ENCODE measurements around the gene INF2. TPM values are rescaled to one million over a fixed set of nuclear protein-coding genes. Genes with fewer than 3 reads are reported as not detected.

INF2 gene
- total and polyA plus RNA-seq, 9 of the 15 experiments (the other 6 are each of a cell fraction or from before 2014, with no cell fraction given) = 0.56 to 31.3 (median 7.8) TPM

GRCh38 chr14:104664107-104664506 lies 25.3 kb upstream of the INF2 start:
- Histone ChIP-seq H3K79me2 (ENCODE audit: control insufficient read depth, insufficient read depth, low read length) (no peaks in the 10 kb centered on the region), H3K27me3 (ENCODE audit: control insufficient read depth in 2 of 2, insufficient read depth in 2 of 2, low read length in 2 of 2) (peaks cover 6 to 23% of the 10 kb centered on the region in 2 experiments; a peak in 3 of 5 replicates), H3K36me3 (ENCODE audit: control insufficient read depth, insufficient read depth, low read length) (no peaks in the 10 kb centered on the region), H2AFZ (ENCODE audit: low read depth, low read length) (no peak overlapping the region), H3K4me2 (ENCODE audit: insufficient read depth, low read length) (no peak overlapping the region), H3K9ac (ENCODE audit: insufficient read depth in 1 of 2, low read depth in 2 of 2, low read length in 2 of 2) (no peak overlapping the region), H3K27ac (ENCODE audit: extremely low read depth, low read depth, low read length) (no peak overlapping the region), H3K9me1 (ENCODE audit: control insufficient read depth, insufficient read depth, low read length) (no peaks in the 10 kb centered on the region), H3K4me3 (no peak overlapping the region), H4K20me1 (replicated peaks; ENCODE audit: control insufficient read depth, insufficient read depth, low read length) (no peaks in the 10 kb centered on the region), H3K9me3 (replicated peaks; ENCODE audit: control insufficient read depth, insufficient read depth, low read depth, low read length) (no peaks in the 10 kb centered on the region), H3K4me1 (replicated peaks in 1 of 2; ENCODE audit: control insufficient read depth in 2 of 2, insufficient read depth in 2 of 2, low read length in 2 of 2) (peaks cover 0 to 19% of the 10 kb centered on the region in 2 experiments; a peak in 2 of 5 replicates)
- ChIA-PET CTCF (ENCODE audit: low intra/inter-chr PET ratio) (no interaction called here), POLR2A (interaction anchor here (0.7 kb wide), 1 partner anchor 93 kb away, joined by 3 read pairs; no protein-coding TSS in a partner anchor)
- intact Hi-C loops (cut with micrococcal nuclease) (no loop called here), in situ Hi-C loops (cut with MboI) (no loop called here)
- BruUV-seq (replicated peaks) = no TSS peak
- TF ChIP-seq ZNF79 (CRISPR knock-in tag; IDR thresholded peaks at IDR 0.05; ENCODE audit: low read depth) (no peak), ZNF778 (CRISPR knock-in tag; IDR thresholded peaks at IDR 0.05) (no peak)
- DNase-seq (ENCODE audit: extremely low read depth in 1 of 4, low spot score in 3 of 4) (no peak), FAIRE-seq (no peak), ATAC-seq (no peak)
- WGBS (ENCODE audit: insufficient coverage, low coverage, missing lambda C conversion rate) = 0% methylated on average over 3 of the region's 7 CpGs

- no peak overlapping the region for H2AFZ ChIP-seq (ENCODE audit: low read depth, low read length)
- DNase-seq (ENCODE audit: extremely low read depth in 1 of 4, low spot score in 3 of 4) (no peak), FAIRE-seq (no peak), ATAC-seq (no peak)
- CTCF ChIA-PET (ENCODE audit: low intra/inter-chr PET ratio) = no interaction called here
- H4K20me1 ChIP-seq (replicated peaks; ENCODE audit: control insufficient read depth, insufficient read depth, low read length) = no peaks in the 10 kb centered on the region
- H3K9me3 ChIP-seq (replicated peaks; ENCODE audit: control insufficient read depth, insufficient read depth, low read depth, low read length) = no peaks in the 10 kb centered on the region
- H3K27me3 ChIP-seq (ENCODE audit: control insufficient read depth in 2 of 2, insufficient read depth in 2 of 2, low read length in 2 of 2) = peaks cover 6 to 21% of the 10 kb centered on the region in 2 experiments; a peak in 3 of 5 replicates
- BruUV-seq (replicated peaks) = no TSS peak
- no peak overlapping the region for H3K9ac ChIP-seq (ENCODE audit: insufficient read depth in 1 of 2, low read depth in 2 of 2, low read length in 2 of 2)
- 25% methylated on average over 5 of the region's 10 CpGs for WGBS (ENCODE audit: insufficient coverage, low coverage, missing lambda C conversion rate)
- H3K9me1 ChIP-seq (ENCODE audit: control insufficient read depth, insufficient read depth, low read length) = no peaks in the 10 kb centered on the region
- intact Hi-C loops (cut with micrococcal nuclease) = no loop called here
- POLR2A ChIA-PET = no interaction called here
- H3K4me1 ChIP-seq (replicated peaks in 1 of 2; ENCODE audit: control insufficient read depth in 2 of 2, insufficient read depth in 2 of 2, low read length in 2 of 2) = peaks cover 0 to 18% of the 10 kb centered on the region in 2 experiments; a peak in 2 of 5 replicates
- in situ Hi-C loops (cut with MboI) = no loop called here
- H3K36me3 ChIP-seq (ENCODE audit: control insufficient read depth, insufficient read depth, low read length) = no peaks in the 10 kb centered on the region
- H3K79me2 ChIP-seq (ENCODE audit: control insufficient read depth, insufficient read depth, low read length) = no peaks in the 10 kb centered on the region
- no peak overlapping the region for H3K4me3 ChIP-seq
- H3K4me2 ChIP-seq (ENCODE audit: insufficient read depth, low read length) = no peak overlapping the region
- H3K27ac ChIP-seq (ENCODE audit: extremely low read depth, low read depth, low read length) = no peak overlapping the region
- TF ChIP-seq DLX4 (CRISPR knock-in tag; IDR thresholded peaks at IDR 0.05) = no peak
- TF ChIP-seq MAZ (CRISPR knock-in tag; conservative IDR thresholded peaks at IDR 0.05 in 1 of 2, IDR thresholded peaks at IDR 0.05 in 1 of 2) = no peak
- no peak for TF ChIP-seq RUNX1 (IDR thresholded peaks at IDR 0.05; ENCODE audit: low read depth)
- TF ChIP-seq RB1 (IDR thresholded peaks at IDR 0.05; ENCODE audit: low read depth) = no peak
- no peak for TF ChIP-seq ZZZ3 (IDR thresholded peaks at IDR 0.05)
- no peak for TF ChIP-seq MEF2A (IDR thresholded peaks at IDR 0.05; ENCODE audit: control insufficient read depth, low read depth, low read length)
- TF ChIP-seq ZNF280B (CRISPR knock-in tag; IDR thresholded peaks at IDR 0.05) = no peak
- TF ChIP-seq RBM15 (IDR thresholded peaks at IDR 0.05; ENCODE audit: insufficient read depth, low read length) = no peak
These were observed 24.8 kb upstream of the INF2 start for GRCh38 chr14:104664588-104664987.

Data from K562 (cell line).